Adipocyte (in vitro differentiated cells): ENCODE data around the gene COPZ1.
"Not testable (repeated sequence)": the region's sequence is repeated elsewhere in the genome, so short reads cannot be mapped to it uniquely, and the experiment has no call there.

Experiments
- DNase-seq: peaks from one replicate; pipeline ENCODE4 v3.0.0-alpha.2; 2015; ENCODE audit warnings: low read depth
- H3K27me3 ChIP-seq: replicated peaks from 2 replicates; pipeline ENCODE4 v1.7.0; 2013; ENCODE audit warnings: mild to moderate bottlenecking, low read length, moderate library complexity; ENCODE audit not compliant: control insufficient read depth, insufficient read depth
- H3K36me3 ChIP-seq: 2 replicates; pipeline ENCODE4 v1.7.0; 2013; ENCODE audit warnings: low read length, mild to moderate bottlenecking, moderate library complexity; ENCODE audit not compliant: control insufficient read depth, insufficient read depth, severe bottlenecking
- H3K4me1 ChIP-seq: 2 replicates; pipeline ENCODE4 v1.7.0; 2013; ENCODE audit warnings: mild to moderate bottlenecking, low read length, moderate library complexity; ENCODE audit not compliant: control insufficient read depth, insufficient read depth
- H3K4me3 ChIP-seq: 2 replicates; pipeline ENCODE4 v1.7.0; 2013; ENCODE audit warnings: mild to moderate bottlenecking, low read length, moderate library complexity
- H3K9ac ChIP-seq: 2 replicates; pipeline ENCODE4 v1.7.0; 2013; ENCODE audit warnings: mild to moderate bottlenecking, low read length, moderate library complexity
- H3K9me3 ChIP-seq: 2 replicates; pipeline ENCODE4 v1.7.0; 2013; ENCODE audit warnings: mild to moderate bottlenecking, low read length, moderate library complexity; ENCODE audit not compliant: control insufficient read depth

Gene COPZ1

DNA sequence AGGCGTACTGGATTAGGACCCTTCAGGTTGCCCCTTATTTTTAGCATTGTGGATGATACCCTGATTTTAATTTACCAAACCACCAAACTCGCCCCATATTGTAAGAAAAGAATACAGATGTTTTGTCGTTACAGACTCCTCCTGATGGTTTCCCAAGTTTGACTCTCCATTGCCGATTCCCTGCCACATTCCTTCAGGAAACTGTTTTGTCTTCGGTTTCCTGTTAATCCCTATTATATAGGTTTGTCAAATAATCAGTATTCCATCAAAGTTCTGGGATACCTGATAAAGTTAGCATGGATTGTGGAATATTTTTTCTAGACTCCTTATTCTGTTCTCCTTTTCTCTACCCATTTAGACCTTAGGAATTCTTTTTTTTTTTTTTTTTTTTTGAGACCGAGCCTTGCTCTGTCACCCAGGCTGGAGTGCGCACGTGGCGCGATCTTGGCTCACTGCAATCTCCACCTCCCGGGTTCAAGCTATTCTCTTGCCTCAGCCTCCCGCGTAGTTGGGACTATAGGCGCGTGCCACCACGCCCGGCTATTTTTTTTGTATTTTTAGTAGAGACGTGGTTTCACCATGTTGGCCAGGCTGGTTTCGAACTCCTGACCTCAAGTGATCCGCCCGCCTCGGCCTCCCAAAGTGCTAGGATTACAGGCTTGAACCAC is 645 bp downstream of the COPZ1 start:
- not testable (repeated sequence) for DNase-seq, H3K36me3 ChIP-seq, H3K9me3 ChIP-seq, H3K27me3 ChIP-seq
- H3K4me1 ChIP-seq, result peaks cover 20% of the 10 kb centered on the region
- peak overlapping the region; percentile 98 for H3K9ac ChIP-seq
- H3K4me3 ChIP-seq, result peak overlapping the region; percentile 97

DNA sequence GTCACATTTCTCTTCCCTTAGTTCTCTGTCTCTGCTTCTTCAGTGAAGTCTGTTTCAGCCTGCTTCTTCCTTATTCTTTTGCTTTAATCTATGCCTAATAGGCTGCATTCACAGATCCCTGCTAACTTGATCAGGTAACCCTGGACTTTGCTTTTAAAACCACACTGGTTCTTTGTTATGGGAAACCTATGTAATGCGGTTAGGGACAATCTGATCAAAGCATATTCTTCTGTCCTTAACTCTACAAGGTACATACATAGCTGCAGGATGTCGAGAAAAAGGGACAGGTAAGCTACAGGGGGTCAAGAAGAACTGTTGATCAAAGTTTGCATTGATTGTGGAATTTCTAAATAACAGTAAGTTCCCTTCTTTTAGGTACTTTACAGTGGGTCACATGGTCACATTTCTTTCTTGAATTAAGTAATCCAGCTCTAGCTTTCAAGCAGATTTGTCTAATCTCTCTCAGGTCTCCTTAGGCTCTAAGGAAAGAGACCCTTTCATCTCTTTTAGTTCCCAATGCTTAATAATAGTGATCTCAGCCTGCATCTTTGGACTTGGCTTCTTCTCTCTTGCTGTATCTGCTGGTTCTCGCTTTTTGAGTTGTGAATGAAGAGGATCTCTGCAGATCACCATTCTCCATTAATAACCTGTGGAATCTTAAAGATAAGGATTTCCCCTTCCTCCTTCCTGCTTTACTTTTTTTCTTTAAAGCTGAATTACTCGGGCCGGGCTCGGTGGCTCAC is 3.8 kb downstream of the COPZ1 start:
- H3K9me3 ChIP-seq, result no peaks in the 10 kb centered on the region
- H3K27me3 ChIP-seq, result no peaks in the 10 kb centered on the region
- H3K36me3 ChIP-seq, result no peaks in the 10 kb centered on the region
- no peak for DNase-seq
- peaks cover 28% of the 10 kb centered on the region for H3K4me1 ChIP-seq
- H3K4me3 ChIP-seq, result no peak overlapping the region
- H3K9ac ChIP-seq, result no peak overlapping the region

- Histone ChIP-seq H3K36me3 (no peaks in the 10 kb centered on the region), H3K27me3 (no peaks in the 10 kb centered on the region), H3K9me3 (no peaks in the 10 kb centered on the region), H3K9ac (no peak overlapping the region), H3K4me1 (peaks cover 28% of the 10 kb centered on the region), H3K4me3 (no peak overlapping the region)
- DNase-seq, result no peak
Measured at GRCh38 chr12:54329759-54330158, 4.8 kb downstream of the COPZ1 start.

DNA sequence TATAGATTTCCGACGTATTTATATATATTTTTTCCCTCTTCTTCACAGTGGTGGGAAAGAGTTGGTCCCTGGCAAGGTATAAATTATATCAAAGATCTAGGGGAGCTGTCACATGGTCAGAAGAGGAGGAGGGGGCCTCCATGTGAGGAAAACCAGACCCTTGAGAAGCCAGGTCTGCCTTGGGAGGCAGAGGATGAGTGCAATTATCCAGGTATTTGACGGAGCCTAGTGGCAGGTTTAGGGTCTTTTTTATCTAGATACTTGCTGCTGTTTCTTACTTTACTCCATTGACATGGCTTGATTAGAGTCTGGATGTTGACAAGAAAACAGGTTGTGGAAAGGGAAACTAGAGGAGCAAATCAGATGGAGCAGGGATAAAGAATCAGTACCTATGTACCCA is 5.5 kb downstream of the COPZ1 start:
- Histone ChIP-seq H3K27me3 (no peaks in the 10 kb centered on the region), H3K4me1 (peaks cover 28% of the 10 kb centered on the region), H3K36me3 (no peaks in the 10 kb centered on the region), H3K4me3 (no peak overlapping the region), H3K9me3 (no peaks in the 10 kb centered on the region), H3K9ac (no peak overlapping the region)
- DNase-seq, result no peak

DNA sequence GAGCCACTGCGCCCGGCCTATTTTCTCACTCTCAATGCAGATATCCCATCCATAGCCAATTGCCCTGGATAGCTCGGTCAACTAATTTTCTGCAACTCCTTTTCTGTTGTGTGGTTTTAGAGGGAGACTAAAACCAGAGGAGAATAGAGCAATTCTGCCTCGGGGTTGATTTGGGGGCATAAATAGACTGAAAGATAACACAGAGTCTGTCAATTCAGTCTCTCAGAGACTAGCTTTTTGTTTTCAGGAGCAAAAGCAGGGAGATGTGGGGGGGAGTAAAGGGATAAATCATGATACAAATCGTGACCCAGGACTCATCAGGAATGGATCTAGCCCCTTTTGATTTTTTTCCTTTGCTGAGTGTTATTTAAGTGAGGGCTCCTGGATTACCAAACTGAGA is 6.5 kb downstream of the COPZ1 start:
- Histone ChIP-seq H3K4me3 (no peak overlapping the region), H3K4me1 (peaks cover 25% of the 10 kb centered on the region), H3K9me3 (no peaks in the 10 kb centered on the region), H3K36me3 (no peaks in the 10 kb centered on the region), H3K9ac (no peak overlapping the region), H3K27me3 (no peaks in the 10 kb centered on the region)
- no peak for DNase-seq

DNA sequence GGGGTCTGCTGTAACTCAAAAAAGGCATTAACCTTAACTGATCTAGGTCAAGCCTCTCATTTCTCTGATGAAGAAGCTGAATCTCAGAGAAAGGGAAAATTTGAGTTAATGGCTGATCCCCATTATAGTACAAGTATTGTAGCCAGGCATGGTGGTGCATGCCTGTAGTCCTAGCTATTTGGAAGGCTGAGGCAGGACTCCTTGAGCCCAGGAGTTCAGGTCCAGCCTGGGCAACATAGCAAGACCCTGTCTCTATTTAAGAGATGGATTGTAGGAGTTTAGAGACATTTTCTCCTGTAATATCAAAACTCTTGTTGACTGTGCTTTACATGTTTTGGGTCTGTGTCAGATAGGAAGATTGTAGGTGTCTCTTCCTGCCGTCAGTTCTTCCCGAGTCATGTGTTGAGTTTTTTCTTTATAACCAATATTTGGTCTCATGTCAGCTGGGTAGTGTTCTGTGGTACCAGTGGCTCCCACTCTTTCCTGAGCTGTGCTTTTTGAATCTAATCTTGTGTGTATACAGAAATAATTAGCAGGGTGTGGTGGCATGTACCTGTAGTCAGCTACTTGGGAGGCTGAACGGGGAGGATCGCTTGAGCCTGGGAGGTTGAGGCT is 8.6 kb downstream of the COPZ1 start:
- Histone ChIP-seq H3K4me1 (peaks cover 38% of the 10 kb centered on the region), H3K36me3 (no peaks in the 10 kb centered on the region), H3K9me3 (no peaks in the 10 kb centered on the region), H3K27me3 (no peaks in the 10 kb centered on the region), H3K4me3 (no peak overlapping the region), H3K9ac (no peak overlapping the region)
- DNase-seq, result no peak

GRCh38 chr12:54337280-54337842 is 12.4 kb downstream of the COPZ1 start:
- H3K9me3 ChIP-seq, result no peaks in the 10 kb centered on the region
- peaks cover 11% of the 10 kb centered on the region for H3K36me3 ChIP-seq
- peaks cover 41% of the 10 kb centered on the region for H3K4me1 ChIP-seq
- H3K4me3 ChIP-seq, result peak overlapping the region; percentile 21
- no peaks in the 10 kb centered on the region for H3K27me3 ChIP-seq
- DNase-seq, result no peak
- H3K9ac ChIP-seq, result peak overlapping the region; percentile 14

DNA sequence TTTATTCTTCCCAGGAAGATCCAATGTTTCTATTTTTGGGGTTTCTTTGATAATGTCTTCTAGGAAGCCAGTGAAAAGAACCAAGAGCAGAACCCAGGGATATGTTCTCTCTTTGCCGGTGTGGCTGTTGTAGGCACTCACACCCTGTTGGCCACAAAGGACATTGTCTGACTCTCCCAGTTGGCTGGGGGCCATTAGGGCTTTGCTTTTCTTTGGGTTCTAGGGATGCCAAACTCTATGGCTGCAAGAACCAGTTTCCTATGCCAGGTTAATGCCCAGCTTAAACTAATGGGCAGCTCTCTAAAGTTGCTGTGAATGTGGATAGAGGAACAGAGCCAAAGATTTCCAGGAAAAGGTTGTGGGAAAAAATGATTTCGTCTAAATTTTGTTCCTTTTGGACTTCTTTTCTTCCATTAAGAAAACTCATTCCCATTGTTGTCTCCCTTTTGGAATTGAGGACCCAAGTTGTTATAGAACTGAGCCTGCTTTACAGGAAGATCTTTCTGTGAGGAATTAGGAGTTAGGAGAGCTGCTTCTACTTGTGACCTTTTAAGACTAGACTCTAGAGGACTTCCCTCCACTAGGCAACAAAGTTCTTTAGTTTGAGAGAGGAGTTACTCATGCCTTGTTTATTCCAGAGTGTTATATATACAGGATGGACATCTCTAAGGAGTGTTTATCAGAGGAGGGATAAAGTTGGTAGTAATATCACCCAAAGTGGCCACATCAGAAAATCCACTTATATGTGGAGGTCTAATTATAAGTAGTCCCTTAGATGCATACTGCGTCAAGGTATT is 13.1 kb downstream of the COPZ1 start:
- peak; percentile 31 for DNase-seq
- Histone ChIP-seq H3K27me3 (no peaks in the 10 kb centered on the region), H3K36me3 (peaks cover 18% of the 10 kb centered on the region), H3K9me3 (no peaks in the 10 kb centered on the region), H3K9ac (peak overlapping the region; percentile 14), H3K4me3 (peak overlapping the region; percentile 21), H3K4me1 (peaks cover 38% of the 10 kb centered on the region)

DNA sequence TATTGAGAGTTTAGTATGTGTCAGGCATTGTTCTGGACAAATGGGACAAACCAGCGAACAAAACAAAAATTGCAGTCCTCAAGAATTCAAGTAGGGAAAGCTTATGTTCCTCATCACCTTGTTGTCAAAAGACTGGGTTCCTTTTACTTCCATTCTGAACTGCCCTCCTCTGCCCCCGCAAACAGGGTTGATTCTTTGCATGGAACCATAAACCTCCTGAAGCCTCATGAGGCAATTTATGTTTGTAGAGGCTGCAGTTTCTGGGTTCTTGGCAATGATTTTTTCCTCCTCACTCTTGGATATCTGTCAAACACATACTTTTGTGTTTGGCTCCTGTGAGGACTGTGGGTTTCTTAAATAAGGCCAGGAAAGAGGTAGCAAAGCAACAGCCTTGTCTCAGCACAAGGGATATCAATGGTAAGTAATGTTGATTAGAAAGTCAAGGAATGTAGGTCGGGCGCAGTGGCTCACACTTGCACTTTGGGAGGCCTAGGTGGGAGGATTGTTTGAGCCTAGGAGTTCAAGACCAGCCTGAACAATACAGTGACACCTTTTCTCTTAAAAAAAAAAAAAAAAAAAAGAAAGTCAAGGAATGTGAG is 13.9 kb downstream of the COPZ1 start:
- Histone ChIP-seq H3K27me3 (no peaks in the 10 kb centered on the region), H3K4me3 (no peak overlapping the region), H3K9me3 (no peaks in the 10 kb centered on the region), H3K4me1 (peaks cover 38% of the 10 kb centered on the region), H3K9ac (no peak overlapping the region), H3K36me3 (peaks cover 26% of the 10 kb centered on the region)
- peak; percentile 29 for DNase-seq

DNA sequence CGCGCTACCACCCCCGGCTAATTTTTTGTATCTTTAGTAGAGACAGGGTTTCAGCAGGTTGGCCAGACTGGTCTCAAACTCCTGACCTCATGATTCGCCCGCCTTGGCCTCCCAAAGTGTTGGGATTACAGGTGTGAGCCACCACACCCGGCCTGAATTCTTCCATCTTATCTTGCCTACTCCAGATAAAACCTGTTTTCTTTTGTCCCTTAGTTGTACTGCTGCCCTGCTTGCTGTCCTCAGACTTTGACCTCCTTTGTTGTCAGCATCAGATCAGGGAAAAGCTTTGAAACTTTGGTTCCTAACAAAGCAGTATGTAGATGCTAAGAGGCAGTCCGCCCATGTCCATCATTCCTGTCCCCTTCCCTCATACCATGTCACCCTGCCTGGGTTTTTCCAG is 15.9 kb downstream of the COPZ1 start:
- H3K36me3 ChIP-seq, result peaks cover 38% of the 10 kb centered on the region
- no peak overlapping the region for H3K9ac ChIP-seq
- no peaks in the 10 kb centered on the region for H3K9me3 ChIP-seq
- H3K4me1 ChIP-seq, result peaks cover 38% of the 10 kb centered on the region
- H3K27me3 ChIP-seq, result no peaks in the 10 kb centered on the region
- no peak overlapping the region for H3K4me3 ChIP-seq
- DNase-seq, result no peak
